ENCODE results near the gene BAZ2B.
A peak's percentile ranks its signal among the peaks of the same experiment; 100 is the strongest.

The BAZ2B gene

GRCh38 chr2:159292157-159292556, 324.2 kb downstream of the BAZ2B start:
- no peak for DNase-seq

- DNase-seq = no peak
These were observed 325.9 kb downstream of the BAZ2B start for GRCh38 chr2:159290289-159290907.

DNA sequence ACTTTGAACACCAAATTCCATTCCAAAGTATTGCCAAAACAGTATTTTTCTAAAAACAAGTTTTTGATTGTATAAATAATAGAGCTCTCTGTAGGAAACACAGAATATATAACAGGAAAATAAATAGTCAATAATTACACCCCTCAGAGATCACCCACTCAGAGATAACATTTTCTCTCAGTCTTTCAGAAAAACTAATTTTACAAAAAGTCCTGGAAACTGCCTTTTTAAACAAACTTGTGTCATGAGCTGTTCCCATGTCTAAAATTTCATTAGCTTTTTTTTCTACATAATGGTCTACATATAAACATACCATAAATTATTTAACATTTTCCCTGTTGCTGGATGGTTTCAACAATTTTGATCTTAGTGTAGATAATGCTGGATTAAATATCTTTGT, 328.6 kb downstream of the BAZ2B start:
- DNase-seq = no peak

DNA sequence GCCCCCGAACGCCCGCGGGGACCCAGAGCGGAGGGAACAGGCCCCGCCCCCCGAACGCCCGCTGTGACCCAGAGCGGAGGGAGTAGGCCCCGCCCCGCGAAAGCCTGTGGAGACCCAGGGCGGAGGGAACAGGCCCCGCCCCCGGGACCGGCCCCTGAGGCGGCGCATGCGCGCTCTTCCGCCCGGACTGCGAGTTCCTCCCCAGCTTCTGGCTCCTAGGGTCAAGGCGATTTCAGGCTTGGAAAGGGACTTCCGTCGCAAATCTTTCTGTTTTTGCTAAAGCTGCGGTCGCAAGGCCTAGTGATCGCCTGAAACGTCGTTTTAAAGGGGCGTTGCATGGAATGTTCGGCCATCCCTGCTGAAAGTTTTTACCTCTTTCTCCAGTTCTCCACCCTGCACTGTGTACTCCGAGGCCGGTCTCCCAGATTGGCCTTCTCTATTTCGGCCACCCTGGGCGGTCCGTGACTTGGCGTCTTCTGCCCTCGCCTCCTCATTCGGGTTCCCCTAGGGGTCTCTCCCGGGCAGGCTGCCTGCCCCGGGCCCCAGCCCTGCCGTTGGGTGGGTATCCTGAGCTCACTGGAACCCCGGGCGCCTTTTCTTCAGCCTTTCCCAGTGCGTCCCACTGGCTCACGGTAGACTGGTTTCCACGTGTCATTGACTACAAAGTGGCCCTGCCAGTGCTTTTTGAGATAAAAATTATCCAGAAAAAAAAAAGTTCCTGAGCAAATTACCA, 329.5 kb downstream of the BAZ2B start:
- DNase-seq = peak; percentile 97

DNA sequence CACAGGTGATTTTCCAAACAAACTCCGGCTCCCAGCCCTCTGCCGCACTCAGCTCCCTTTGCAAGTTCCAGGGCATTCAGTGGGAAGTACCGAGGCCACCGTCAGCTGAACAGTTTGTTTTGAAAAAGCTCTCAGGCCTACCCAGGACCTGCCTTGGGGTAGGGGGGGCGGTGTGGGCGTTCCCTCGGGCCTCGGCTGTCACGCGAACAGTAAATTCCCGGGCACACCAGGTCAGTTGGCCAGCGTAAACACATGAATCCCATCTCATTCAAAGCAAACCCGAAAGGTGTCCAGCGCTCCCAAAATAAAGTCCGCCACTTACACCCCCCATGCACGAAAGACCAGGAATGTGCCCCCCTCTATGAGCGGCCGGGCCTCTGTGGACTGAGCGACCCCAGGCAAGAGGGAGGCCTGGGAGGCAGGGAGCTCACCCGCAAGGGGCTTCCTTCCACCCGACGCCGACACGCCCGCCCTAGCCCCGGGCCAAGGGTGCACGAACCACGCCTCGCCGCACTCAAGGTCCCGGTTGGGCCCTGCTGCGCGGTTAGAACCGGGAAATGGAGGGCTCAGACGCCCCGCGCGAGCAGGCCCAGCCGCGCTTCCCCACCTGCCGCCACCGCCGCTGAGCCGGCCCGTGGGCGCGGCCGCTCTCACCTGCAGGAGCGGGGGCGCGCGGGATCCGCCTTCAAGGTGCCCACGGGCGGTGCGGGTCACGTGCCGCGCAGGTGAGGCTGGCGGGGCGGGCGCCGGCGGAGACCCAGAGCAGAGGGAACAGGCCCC, 330.2 kb downstream of the BAZ2B start, which contains the start of gene WDSUB1:
Gene WDSUB1 (minus strand): TSS at position 775 of the 780 bp plus-strand sequence. CDS start 3,634 bp downstream, outside the sequence.
- DNase-seq = peak; percentile 19

GRCh38 chr2:159285433-159285832, 330.9 kb downstream of the BAZ2B start:
- no peak for DNase-seq

DNA sequence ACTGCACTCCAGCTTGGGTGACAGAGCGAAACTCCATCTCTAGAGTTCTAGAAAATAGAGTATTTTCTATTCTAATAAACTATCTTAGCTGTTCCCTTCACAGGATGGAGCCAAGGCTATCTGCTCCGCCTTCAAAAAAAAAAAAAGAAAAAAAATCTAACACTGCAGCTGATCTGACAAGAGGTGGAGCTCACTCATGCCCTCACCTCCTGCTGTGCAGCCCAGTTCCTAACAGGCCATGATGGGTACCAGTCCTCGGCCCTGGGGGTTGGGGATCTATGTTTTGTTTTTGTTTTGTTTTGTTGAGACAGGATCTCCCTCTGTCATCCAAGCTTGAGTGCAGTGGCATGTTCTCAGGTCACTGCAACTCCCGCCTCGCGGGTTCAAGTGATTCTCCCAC, 332.8 kb downstream of the BAZ2B start:
- no peak for DNase-seq

- DNase-seq = no peak
These were observed 335.3 kb downstream of the BAZ2B start for GRCh38 chr2:159281002-159281401.

DNA sequence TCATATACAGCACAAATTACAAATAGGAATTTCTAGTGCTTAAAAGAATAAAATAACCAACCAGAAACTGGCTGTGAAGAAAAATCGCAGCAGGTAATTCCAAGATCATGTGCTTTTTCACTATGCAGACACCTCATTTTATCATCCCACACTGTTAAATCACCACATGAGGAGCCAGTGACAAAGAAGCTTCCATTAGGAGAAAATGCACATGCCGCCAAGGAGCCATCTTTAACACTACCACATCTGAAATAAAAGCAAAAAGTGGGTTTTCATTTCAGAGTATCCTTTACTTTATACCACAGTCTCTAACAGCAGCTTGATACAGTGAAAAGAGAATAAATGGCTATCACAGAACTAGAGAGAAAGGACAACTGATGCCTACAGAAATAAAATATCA, 336.6 kb downstream of the BAZ2B start:
- no peak for DNase-seq

- DNase-seq = no peak
These were observed 341.2 kb downstream of the BAZ2B start for GRCh38 chr2:159275111-159275510.

GRCh38 chr2:159272156-159272555, 344.2 kb downstream of the BAZ2B start:
- DNase-seq = no peak

- no peak for DNase-seq
These were observed 345.5 kb downstream of the BAZ2B start for GRCh38 chr2:159270744-159271379.
